Stomach smooth muscle (tissue), 2 donors: Measurements from ENCODE around the gene EEF1AKMT4.

Source experiments
- H3K27ac ChIP-seq: one replicate; pipeline ENCODE4 v1.7.0; 2013; ENCODE audit warnings: mild to moderate bottlenecking, low read length, inconsistent platforms
- H3K27me3 ChIP-seq, 2 donors: one replicate each; pipeline ENCODE4 v1.7.0; 2013; ENCODE audit warnings: low read length in 2 of 2; ENCODE audit not compliant: insufficient read depth in 2 of 2, control insufficient read depth in 1 of 2
- H3K36me3 ChIP-seq, 2 donors: one replicate each; pipeline ENCODE4 v1.7.0; 2013; ENCODE audit warnings: low read length in 2 of 2; ENCODE audit not compliant: control insufficient read depth in 2 of 2, insufficient read depth in 2 of 2
- H3K4me1 ChIP-seq: one replicate; pipeline ENCODE4 v1.7.0; 2013; ENCODE audit warnings: low read length; ENCODE audit not compliant: control insufficient read depth, insufficient read depth
- H3K4me3 ChIP-seq, 2 donors: one replicate each; pipeline ENCODE4 v1.7.0; 2013; ENCODE audit warnings: low read length in 2 of 2
- H3K9ac ChIP-seq, 2 donors: one replicate each; pipeline ENCODE4 v1.7.0; 2013; ENCODE audit warnings: low read length in 2 of 2, mild to moderate bottlenecking in 1 of 2
- H3K9me3 ChIP-seq, 2 donors: one replicate each; pipeline ENCODE4 v1.7.0; 2013; ENCODE audit warnings: low read length in 2 of 2; ENCODE audit not compliant: control insufficient read depth in 2 of 2
- donor health status: healthy.
- donor health status: Pancreatic carcinoma.

The EEF1AKMT4 gene

GRCh38 chr3:184228376-184229137, 20.9 kb upstream of the EEF1AKMT4 start:
- peak overlapping the region; percentile 59 to 74 for H3K4me3 ChIP-seq
- peaks cover 40 to 57% of the 10 kb centered on the region in 2 donors for H3K27me3 ChIP-seq
- H3K36me3 ChIP-seq, result no peaks in the 10 kb centered on the region
- peaks cover 25% of the 10 kb centered on the region for H3K4me1 ChIP-seq
- H3K9ac ChIP-seq, result no peak overlapping the region
- no peak overlapping the region for H3K27ac ChIP-seq
- H3K9me3 ChIP-seq, result no peaks in the 10 kb centered on the region

GRCh38 chr3:184229394-184230080, 19.9 kb upstream of the EEF1AKMT4 start, which contains the start of gene VWA5B2:
VWA5B2 (plus strand) TSS chr3:184229585; CDS start chr3:184230529, 944 bp downstream.
- Histone ChIP-seq H3K9me3 (no peaks in the 10 kb centered on the region), H3K9ac (no peak within 1 kb of the TSS), H3K36me3 (no peaks in the 10 kb centered on the region), H3K27me3 (peaks cover 40 to 62% of the 10 kb centered on the region in 2 donors), H3K4me3 (peak within 1 kb of the TSS; percentile 59 to 74), H3K27ac (no peak within 1 kb of the TSS), H3K4me1 (peaks cover 25% of the 10 kb centered on the region)

GRCh38 chr3:184230081-184230602, 19.3 kb upstream of the EEF1AKMT4 start:
- H3K27me3 ChIP-seq, result peaks cover 40 to 62% of the 10 kb centered on the region in 2 donors
- no peak overlapping the region for H3K27ac ChIP-seq
- no peaks in the 10 kb centered on the region for H3K36me3 ChIP-seq
- H3K4me3 ChIP-seq, result peak overlapping the region; percentile 59 to 74
- no peaks in the 10 kb centered on the region for H3K9me3 ChIP-seq
- no peak overlapping the region for H3K9ac ChIP-seq
- H3K4me1 ChIP-seq, result peaks cover 25% of the 10 kb centered on the region

- Histone ChIP-seq H3K4me3 (peak overlapping the region in 1 of 2 donors; percentile 74), H3K36me3 (no peaks in the 10 kb centered on the region), H3K9me3 (no peaks in the 10 kb centered on the region), H3K27ac (no peak overlapping the region), H3K4me1 (peaks cover 25% of the 10 kb centered on the region), H3K27me3 (peaks cover 37 to 61% of the 10 kb centered on the region in 2 donors), H3K9ac (no peak overlapping the region)
Measured at GRCh38 chr3:184230603-184231528, 18.6 kb upstream of the EEF1AKMT4 start.

GRCh38 chr3:184231671-184232070, 17.8 kb upstream of the EEF1AKMT4 start:
- Histone ChIP-seq H3K9me3 (no peaks in the 10 kb centered on the region), H3K4me3 (no peak overlapping the region), H3K36me3 (no peaks in the 10 kb centered on the region), H3K27me3 (peaks cover 36 to 60% of the 10 kb centered on the region in 2 donors), H3K4me1 (peaks cover 25% of the 10 kb centered on the region), H3K27ac (no peak overlapping the region), H3K9ac (no peak overlapping the region)

- Histone ChIP-seq H3K27ac (no peak overlapping the region), H3K9ac (no peak overlapping the region), H3K27me3 (peaks cover 31 to 64% of the 10 kb centered on the region in 2 donors)
Measured at GRCh38 chr3:184233127-184233843, 16.2 kb upstream of the EEF1AKMT4 start.

GRCh38 chr3:184234224-184234623, 15.2 kb upstream of the EEF1AKMT4 start:
- H3K4me1 ChIP-seq, result peaks cover 17% of the 10 kb centered on the region
- H3K27ac ChIP-seq, result no peak overlapping the region
- peaks cover 30 to 61% of the 10 kb centered on the region in 2 donors for H3K27me3 ChIP-seq

More at GRCh38 chr3:184233127-184233843, 16.2 kb upstream of the EEF1AKMT4 start:
- H3K9me3 ChIP-seq, result no peaks in the 10 kb centered on the region
- no peaks in the 10 kb centered on the region for H3K36me3 ChIP-seq
- no peak overlapping the region for H3K4me3 ChIP-seq
- peaks cover 25% of the 10 kb centered on the region for H3K4me1 ChIP-seq

GRCh38 chr3:184234671-184235380, 14.6 kb upstream of the EEF1AKMT4 start:
- H3K9ac ChIP-seq, result no peak overlapping the region
- peaks cover 30 to 58% of the 10 kb centered on the region in 2 donors for H3K27me3 ChIP-seq
- no peak overlapping the region for H3K27ac ChIP-seq
- no peak overlapping the region for H3K4me3 ChIP-seq
- peaks cover 11% of the 10 kb centered on the region for H3K4me1 ChIP-seq
- no peaks in the 10 kb centered on the region for H3K9me3 ChIP-seq
- H3K36me3 ChIP-seq, result no peaks in the 10 kb centered on the region

More at GRCh38 chr3:184234224-184234623, 15.2 kb upstream of the EEF1AKMT4 start:
- H3K4me3 ChIP-seq, result no peak overlapping the region
- H3K9me3 ChIP-seq, result no peaks in the 10 kb centered on the region
- H3K36me3 ChIP-seq, result no peaks in the 10 kb centered on the region
- H3K9ac ChIP-seq, result no peak overlapping the region

GRCh38 chr3:184235381-184236032, 14.0 kb upstream of the EEF1AKMT4 start:
- Histone ChIP-seq H3K27me3 (peaks cover 31 to 53% of the 10 kb centered on the region in 2 donors), H3K9me3 (no peaks in the 10 kb centered on the region), H3K4me3 (no peak overlapping the region), H3K36me3 (no peaks in the 10 kb centered on the region), H3K4me1 (peaks cover 5% of the 10 kb centered on the region), H3K27ac (no peak overlapping the region), H3K9ac (no peak overlapping the region)
